Bronchial epithelial cell (primary cell): ENCODE measurements around the gene AGPAT1. TPM values are rescaled to one million over a fixed set of nuclear protein-coding genes. Genes with fewer than 3 reads are reported as not detected.

Experiments used
- DNase-seq: peaks from one replicate; pipeline ENCODE4 v3.0.0-alpha.2; 2010; ENCODE audit warnings: low read depth
- FAIRE-seq: peaks from 2 replicates; lab custom pipeline; 2011; peaks lifted over from hg19 to GRCh38; lab: Jason Lieb, UNC
- H3K27me3 ChIP-seq: 2 replicates; pipeline ENCODE4 v1.5.1; 2011; ENCODE audit warnings: low read length; ENCODE audit not compliant: control insufficient read depth, insufficient read depth
- H3K36me3 ChIP-seq: 2 replicates; pipeline ENCODE4 v1.5.1; 2011; ENCODE audit warnings: low read length; ENCODE audit not compliant: control insufficient read depth, insufficient read depth
- H3K4me3 ChIP-seq: 2 replicates; pipeline ENCODE4 v1.5.1; 2011; ENCODE audit warnings: mild to moderate bottlenecking, low read depth, low read length, control low read depth
- CTCF ChIP-seq: IDR thresholded peaks from 2 replicates; pipeline ENCODE4 v1.5.1; 2011; ENCODE audit warnings: mild to moderate bottlenecking, moderate library complexity, low read length, control low read depth, inconsistent platforms; ENCODE audit not compliant: insufficient read depth, severe bottlenecking
- total RNA-seq: library from RNA; depleted of rRNA; stranded (reverse); fragments of >200 nt; gene quantifications from 2 replicates; pipeline ENCODE4 v1.2.1, GENCODE V29; 2014

AGPAT1 gene
- total RNA-seq, 1 donor from 2014 or later = 5.8 TPM

GRCh38 chr6:32191696-32192607 lies 16.1 kb upstream of the AGPAT1 start:
- H3K36me3 ChIP-seq = peaks cover 3% of the 10 kb centered on the region
- no peak overlapping the region for H3K4me3 ChIP-seq
- no peak for TF ChIP-seq CTCF
- DNase-seq = no peak
- no peaks in the 10 kb centered on the region for H3K27me3 ChIP-seq
- no peak for FAIRE-seq

- DNase-seq (no peak), FAIRE-seq (no peak)
- Histone ChIP-seq H3K27me3 (no peaks in the 10 kb centered on the region), H3K4me3 (peak overlapping the region; percentile 58), H3K36me3 (peaks cover 5% of the 10 kb centered on the region)
- TF ChIP-seq CTCF = no peak
Observed at GRCh38 chr6:32190911-32191677, 15.2 kb upstream of the AGPAT1 start.

GRCh38 chr6:32190054-32190851 lies 14.4 kb upstream of the AGPAT1 start, which contains the start of gene PBX2:
Gene PBX2 (minus strand): TSS chr6:32190202. CDS start chr6:32189915, 287 bp downstream.
- Histone ChIP-seq H3K27me3 (no peaks in the 10 kb centered on the region), H3K36me3 (peaks cover 5% of the 10 kb centered on the region), H3K4me3 (peak within 1 kb of the TSS; percentile 58)
- peak; percentile 72 for DNase-seq
- no peak for TF ChIP-seq CTCF
- FAIRE-seq = no peak

- TF ChIP-seq CTCF = no peak
- DNase-seq (no peak), FAIRE-seq (no peak)
Observed at GRCh38 chr6:32189742-32190053, 13.8 kb upstream of the AGPAT1 start.

GRCh38 chr6:32189069-32189741 lies 13.3 kb upstream of the AGPAT1 start:
- Histone ChIP-seq H3K27me3 (no peaks in the 10 kb centered on the region), H3K36me3 (peaks cover 5% of the 10 kb centered on the region), H3K4me3 (peak overlapping the region; percentile 58)
- TF ChIP-seq CTCF = no peak
- DNase-seq (no peak), FAIRE-seq (no peak)

More at GRCh38 chr6:32189742-32190053, 13.8 kb upstream of the AGPAT1 start:
- H3K36me3 ChIP-seq = peaks cover 5% of the 10 kb centered on the region
- no peaks in the 10 kb centered on the region for H3K27me3 ChIP-seq
- peak overlapping the region; percentile 58 for H3K4me3 ChIP-seq
